ENCODE data around the gene CBLC.

DNA sequence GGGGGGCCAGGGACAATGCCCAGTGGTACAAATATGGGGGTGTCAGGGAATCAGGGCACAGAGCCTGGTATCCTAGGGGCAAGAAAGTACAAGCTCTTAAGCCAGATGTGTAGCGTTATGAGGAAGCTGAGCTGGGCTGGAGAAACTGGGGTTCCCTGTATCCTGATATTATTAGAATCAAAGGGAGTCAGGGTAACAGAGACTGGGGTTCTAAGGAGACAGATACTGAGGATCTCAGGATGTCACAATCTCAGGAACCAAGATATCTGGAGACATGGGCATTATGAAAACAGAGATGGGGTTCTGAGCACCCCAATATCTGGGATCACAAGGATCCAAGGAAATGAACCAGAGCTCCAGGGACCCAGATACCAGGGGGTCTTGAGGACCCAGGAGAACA, 28.4 kb upstream of the CBLC start:
- TF ChIP-seq, protein P1, sequence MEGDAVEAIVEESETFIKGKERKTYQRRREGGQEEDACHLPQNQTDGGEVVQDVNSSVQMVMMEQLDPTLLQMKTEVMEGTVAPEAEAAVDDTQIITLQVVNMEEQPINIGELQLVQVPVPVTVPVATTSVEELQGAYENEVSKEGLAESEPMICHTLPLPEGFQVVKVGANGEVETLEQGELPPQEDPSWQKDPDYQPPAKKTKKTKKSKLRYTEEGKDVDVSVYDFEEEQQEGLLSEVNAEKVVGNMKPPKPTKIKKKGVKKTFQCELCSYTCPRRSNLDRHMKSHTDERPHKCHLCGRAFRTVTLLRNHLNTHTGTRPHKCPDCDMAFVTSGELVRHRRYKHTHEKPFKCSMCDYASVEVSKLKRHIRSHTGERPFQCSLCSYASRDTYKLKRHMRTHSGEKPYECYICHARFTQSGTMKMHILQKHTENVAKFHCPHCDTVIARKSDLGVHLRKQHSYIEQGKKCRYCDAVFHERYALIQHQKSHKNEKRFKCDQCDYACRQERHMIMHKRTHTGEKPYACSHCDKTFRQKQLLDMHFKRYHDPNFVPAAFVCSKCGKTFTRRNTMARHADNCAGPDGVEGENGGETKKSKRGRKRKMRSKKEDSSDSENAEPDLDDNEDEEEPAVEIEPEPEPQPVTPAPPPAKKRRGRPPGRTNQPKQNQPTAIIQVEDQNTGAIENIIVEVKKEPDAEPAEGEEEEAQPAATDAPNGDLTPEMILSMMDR (IDR thresholded peaks at IDR 0.05; ENCODE audit: low read length): no peak
- TF ChIP-seq EZH2 (optimal IDR thresholded peaks at IDR 0.05; ENCODE audit: low read depth, low read length): no peak

Data from MM.1S (cell line).